GM12875 (cell line): Measurements from ENCODE around the gene FASTK.
A peak's percentile ranks its signal among the peaks of the same experiment; 100 is the strongest.

ENCODE experiments used
- H3K4me3 ChIP-seq: one replicate; pipeline ENCODE4 v1.5.1; 2011; ENCODE audit warnings: low read depth, low read length, control low read depth
- TF ChIP-seq, protein P1 (sequence below): IDR thresholded peaks from 2 replicates; pipeline ENCODE4 v1.5.1; 2011; ENCODE audit warnings: low read depth, mild to moderate bottlenecking, control low read depth, inconsistent platforms, low read length, moderate library complexity, borderline replicate concordance; ENCODE audit not compliant: insufficient read depth

FASTK gene

DNA sequence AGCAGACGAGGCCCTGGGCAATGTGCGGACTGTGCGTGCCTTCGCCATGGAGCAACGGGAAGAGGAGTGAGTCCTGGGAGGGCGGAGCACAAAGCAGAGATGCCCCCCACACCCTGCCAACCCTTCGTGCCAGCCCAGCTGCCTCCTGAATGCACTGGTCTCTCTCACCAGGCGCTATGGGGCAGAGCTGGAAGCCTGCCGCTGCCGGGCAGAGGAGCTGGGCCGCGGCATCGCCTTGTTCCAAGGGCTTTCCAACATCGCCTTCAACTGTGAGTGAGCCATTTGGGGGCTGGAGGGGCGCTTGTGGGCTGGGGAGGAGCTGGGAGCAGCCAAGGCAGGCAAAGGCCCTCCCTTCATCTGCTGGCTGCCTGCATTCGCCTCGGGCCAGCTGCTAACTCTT is 44.7 kb downstream of the FASTK start:
- no peak overlapping the region for H3K4me3 ChIP-seq
- TF ChIP-seq, protein P1, sequence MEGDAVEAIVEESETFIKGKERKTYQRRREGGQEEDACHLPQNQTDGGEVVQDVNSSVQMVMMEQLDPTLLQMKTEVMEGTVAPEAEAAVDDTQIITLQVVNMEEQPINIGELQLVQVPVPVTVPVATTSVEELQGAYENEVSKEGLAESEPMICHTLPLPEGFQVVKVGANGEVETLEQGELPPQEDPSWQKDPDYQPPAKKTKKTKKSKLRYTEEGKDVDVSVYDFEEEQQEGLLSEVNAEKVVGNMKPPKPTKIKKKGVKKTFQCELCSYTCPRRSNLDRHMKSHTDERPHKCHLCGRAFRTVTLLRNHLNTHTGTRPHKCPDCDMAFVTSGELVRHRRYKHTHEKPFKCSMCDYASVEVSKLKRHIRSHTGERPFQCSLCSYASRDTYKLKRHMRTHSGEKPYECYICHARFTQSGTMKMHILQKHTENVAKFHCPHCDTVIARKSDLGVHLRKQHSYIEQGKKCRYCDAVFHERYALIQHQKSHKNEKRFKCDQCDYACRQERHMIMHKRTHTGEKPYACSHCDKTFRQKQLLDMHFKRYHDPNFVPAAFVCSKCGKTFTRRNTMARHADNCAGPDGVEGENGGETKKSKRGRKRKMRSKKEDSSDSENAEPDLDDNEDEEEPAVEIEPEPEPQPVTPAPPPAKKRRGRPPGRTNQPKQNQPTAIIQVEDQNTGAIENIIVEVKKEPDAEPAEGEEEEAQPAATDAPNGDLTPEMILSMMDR, result no peak

DNA sequence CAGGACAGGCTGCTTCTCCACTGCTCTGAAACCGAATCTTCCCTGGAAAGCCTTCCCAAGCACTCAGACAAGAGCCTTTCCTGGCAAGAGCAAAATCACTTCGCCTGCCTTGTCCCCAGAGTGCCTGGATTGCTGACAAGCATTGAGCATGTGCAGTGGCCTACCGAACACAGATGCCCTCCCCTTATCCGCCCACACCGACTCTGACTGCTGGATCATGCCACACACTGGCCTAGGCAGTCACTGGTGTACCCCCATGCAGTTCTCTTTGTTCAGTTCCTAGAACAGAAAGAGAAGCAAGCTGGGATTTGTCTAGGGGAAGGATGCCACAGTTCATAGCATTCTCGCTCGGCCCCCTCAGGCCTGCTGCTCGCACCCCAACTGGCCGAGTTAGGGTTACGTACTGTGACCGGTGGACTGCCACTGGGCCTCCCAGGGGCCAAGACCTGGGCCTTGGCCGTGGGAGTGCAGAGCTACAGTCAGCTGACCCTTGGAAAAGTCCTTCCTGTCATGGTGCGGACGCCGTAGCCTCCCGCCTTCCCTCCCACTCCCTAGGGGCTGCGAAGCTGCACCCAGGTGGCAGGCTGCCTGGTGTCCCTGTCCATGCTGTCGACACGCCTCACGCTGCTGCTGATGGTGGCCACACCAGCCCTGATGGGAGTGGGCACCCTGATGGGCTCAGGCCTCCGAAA is 45.4 kb downstream of the FASTK start:
- TF ChIP-seq, protein P1, result no peak
- no peak overlapping the region for H3K4me3 ChIP-seq

DNA sequence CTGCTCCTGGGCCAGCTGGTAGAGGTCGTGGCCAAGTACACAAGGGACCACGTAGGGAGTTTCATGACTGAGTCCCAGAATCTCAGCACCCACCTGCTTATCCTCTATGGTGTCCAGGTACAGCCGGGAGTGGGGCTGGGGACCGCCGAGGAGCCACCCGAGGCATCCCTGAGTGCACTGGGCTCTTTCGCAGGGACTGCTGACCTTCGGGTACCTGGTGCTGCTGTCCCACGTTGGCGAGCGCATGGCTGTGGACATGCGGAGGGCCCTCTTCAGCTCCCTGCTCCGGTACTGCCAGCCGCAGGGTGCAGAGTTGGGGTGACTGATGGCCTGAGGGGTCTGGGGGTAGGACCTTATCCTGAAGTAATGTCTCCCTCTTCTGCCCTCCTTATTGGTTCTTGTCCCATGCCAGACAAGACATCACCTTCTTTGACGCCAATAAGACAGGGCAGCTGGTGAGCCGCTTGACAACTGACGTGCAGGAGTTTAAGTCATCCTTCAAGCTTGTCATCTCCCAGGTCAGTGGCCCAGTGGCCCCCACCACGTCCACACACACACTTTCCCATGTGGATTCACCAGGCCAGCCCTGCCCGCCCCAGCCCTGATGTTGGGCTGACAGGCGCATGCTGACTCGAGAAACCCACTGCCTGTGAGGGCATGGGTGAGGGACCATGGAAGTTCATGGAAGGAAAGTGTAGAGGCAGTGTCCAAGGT is 46.1 kb downstream of the FASTK start:
- TF ChIP-seq, protein P1, result no peak
- H3K4me3 ChIP-seq, result no peak overlapping the region

DNA sequence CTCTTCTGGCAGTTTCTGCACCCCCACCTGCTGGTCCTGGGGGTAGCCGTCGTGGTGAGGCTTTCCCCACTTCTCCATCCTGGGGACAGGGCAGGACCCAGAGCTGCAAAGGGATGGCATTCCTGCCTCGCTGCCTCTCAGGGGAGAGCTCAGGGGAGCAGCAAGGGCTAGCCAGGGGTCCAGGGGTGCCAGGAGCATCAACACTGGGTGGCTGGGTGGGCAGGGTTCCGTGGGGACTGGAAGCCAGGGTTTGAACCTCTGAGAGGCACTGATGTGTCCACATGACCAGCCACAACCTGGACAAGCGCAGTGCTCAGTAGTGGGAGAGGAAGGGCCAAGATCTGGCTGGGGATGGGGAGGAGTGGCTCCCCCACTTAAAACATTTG is 46.8 kb downstream of the FASTK start:
- no peak overlapping the region for H3K4me3 ChIP-seq
- TF ChIP-seq, protein P1, result no peak

DNA sequence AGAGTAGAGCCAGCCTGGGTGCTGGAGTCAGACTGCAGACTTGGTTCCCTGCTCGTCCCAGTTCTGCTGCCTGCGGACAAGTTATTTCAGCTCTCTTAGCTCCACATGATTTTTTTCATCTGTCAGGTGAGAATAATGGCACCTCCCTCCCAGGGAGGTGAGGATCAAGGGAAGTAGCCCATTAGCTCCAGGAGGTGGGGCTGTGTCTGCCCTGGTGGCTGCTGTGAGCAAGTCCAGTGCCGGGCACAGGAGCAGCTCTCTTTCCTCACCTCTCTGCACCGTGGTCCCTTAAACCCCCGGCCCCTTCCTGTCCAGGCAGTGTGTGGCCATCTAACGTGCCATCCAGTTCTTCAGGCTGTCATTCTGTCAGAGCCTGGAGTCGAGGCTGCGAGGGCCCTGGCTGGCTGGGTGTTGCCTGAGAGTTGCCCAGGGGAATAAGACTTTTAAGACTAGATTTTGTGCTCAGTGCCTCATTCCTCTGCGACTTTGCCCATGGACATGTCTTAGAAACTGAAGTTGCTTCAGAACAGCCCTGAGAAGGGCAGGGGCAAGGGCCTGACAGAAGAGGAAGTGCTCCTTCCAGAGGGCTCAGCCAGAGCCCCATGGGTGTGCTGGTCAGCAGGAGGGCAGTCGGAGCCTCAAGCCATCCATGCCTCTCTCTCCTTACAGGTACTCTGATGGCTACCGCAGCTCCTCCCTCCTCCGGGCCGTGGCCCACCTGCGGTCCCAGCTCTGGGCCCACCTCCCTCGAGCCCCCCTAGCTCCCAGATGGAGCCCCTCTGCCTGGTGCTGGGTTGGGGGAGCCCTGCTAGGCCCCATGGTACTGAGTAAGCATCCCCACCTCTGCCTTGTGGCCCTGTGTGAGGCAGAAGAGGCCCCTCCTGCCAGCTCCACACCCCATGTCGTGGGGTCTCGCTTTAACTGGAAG is 47.4 kb downstream of the FASTK start:
- TF ChIP-seq, protein P1, result peak; percentile 16; the same call in 1 of the 2 replicates
- H3K4me3 ChIP-seq, result no peak overlapping the region

DNA sequence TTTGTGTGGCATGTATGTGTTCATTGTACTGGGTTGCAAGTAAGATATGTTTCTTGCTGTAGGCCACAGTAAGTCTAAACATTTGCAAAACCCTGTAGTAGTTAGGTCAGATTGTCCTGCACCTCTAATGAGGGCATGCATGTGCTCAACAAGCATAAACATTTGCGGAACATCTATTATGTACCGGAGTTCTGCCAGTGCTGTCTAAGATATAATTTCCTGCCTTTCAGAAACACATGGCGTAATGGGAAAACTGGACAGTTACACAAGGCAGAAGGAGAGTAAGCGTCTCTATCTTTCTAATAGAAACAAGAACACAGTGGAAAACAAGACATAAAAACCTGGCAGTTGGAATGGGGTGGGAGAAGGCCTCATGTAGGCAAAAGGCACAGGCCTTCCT is 49.6 kb downstream of the FASTK start:
- TF ChIP-seq, protein P1, result no peak
- H3K4me3 ChIP-seq, result no peak overlapping the region
